ENCODE results near the gene UBASH3B. TPM values are rescaled to one million over a fixed set of nuclear protein-coding genes. Genes with fewer than 3 reads are reported as not detected.

UBASH3B gene
- total and polyA plus RNA-seq, 7 donors: 1.4 to 17.5 (median 8.5) TPM

- no peaks in the 10 kb centered on the region for H3K36me3 ChIP-seq (ENCODE audit: insufficient read depth in 1 of 2, low read depth in 1 of 2)
- peak overlapping the region; percentile 39 for H3K4me3 ChIP-seq
- ATAC-seq (no peak), DNase-seq (no peak)
- H3K9me3 ChIP-seq: no peaks in the 10 kb centered on the region
- WGBS, 3 donors: 56 to 72% (median 62%) methylated on average over 4 of the region's 4 CpGs
- intact Hi-C loops (cut with DNase I): no loop called here
- TF ChIP-seq CTCF (IDR thresholded peaks at IDR 0.05): no peak
- peak overlapping the region; percentile 24 for H3K27ac ChIP-seq
- no peaks in the 10 kb centered on the region for H3K27me3 ChIP-seq (ENCODE audit: insufficient read depth in 3 of 3, low read length in 2 of 3)
- peaks cover 6% of the 10 kb centered on the region for H3K4me1 ChIP-seq
These were observed 36.1 kb downstream of the UBASH3B start for GRCh38 chr11:122691549-122692150.

GRCh38 chr11:122692444-122692843, 36.9 kb downstream of the UBASH3B start:
- ATAC-seq (no peak), DNase-seq (no peak)
- H3K27me3 ChIP-seq (ENCODE audit: insufficient read depth in 3 of 3, low read length in 2 of 3): no peaks in the 10 kb centered on the region
- no peak overlapping the region for H3K4me3 ChIP-seq
- H3K4me1 ChIP-seq: peaks cover 6% of the 10 kb centered on the region
- no peaks in the 10 kb centered on the region for H3K9me3 ChIP-seq
- 73 to 80% (median 76%) methylated on average over 6 of the region's 6 CpGs for WGBS, 3 donors
- TF ChIP-seq CTCF (IDR thresholded peaks at IDR 0.05): no peak
- H3K27ac ChIP-seq: no peak overlapping the region
- H3K36me3 ChIP-seq (ENCODE audit: insufficient read depth in 1 of 2, low read depth in 1 of 2): no peaks in the 10 kb centered on the region
- intact Hi-C loops (cut with DNase I): no loop called here

- Histone ChIP-seq H3K4me3 (no peak overlapping the region), H3K27ac (no peak overlapping the region), H3K4me1 (peaks cover 6% of the 10 kb centered on the region), H3K27me3 (ENCODE audit: insufficient read depth in 3 of 3, low read length in 2 of 3) (no peaks in the 10 kb centered on the region), H3K9me3 (no peaks in the 10 kb centered on the region), H3K36me3 (ENCODE audit: insufficient read depth in 1 of 2, low read depth in 1 of 2) (no peaks in the 10 kb centered on the region)
- TF ChIP-seq CTCF (IDR thresholded peaks at IDR 0.05): no peak
- no peak for DNase-seq
- intact Hi-C loops (cut with DNase I): no loop called here
- WGBS, 3 donors: 90 to 91% (median 90%) methylated on average over 13 of the region's 13 CpGs
- ATAC-seq: no peak
These were observed 39.6 kb downstream of the UBASH3B start for GRCh38 chr11:122695076-122695615.

- Histone ChIP-seq H3K27ac (no peak overlapping the region), H3K27me3 (ENCODE audit: insufficient read depth in 3 of 3, low read length in 2 of 3) (no peaks in the 10 kb centered on the region), H3K4me1 (peaks cover 3% of the 10 kb centered on the region), H3K4me3 (no peak overlapping the region), H3K36me3 (ENCODE audit: insufficient read depth in 1 of 2, low read depth in 1 of 2) (no peaks in the 10 kb centered on the region), H3K9me3 (no peaks in the 10 kb centered on the region)
- intact Hi-C loops (cut with DNase I): no loop called here
- ATAC-seq: no peak
- DNase-seq: no peak
- WGBS, 3 donors: 83 to 85% (median 85%) methylated on average over 11 of the region's 11 CpGs
- no peak for TF ChIP-seq CTCF (IDR thresholded peaks at IDR 0.05)
These were observed 41.1 kb downstream of the UBASH3B start for GRCh38 chr11:122696662-122697061.
